ENCODE results near the gene SLC25A20.

DNA sequence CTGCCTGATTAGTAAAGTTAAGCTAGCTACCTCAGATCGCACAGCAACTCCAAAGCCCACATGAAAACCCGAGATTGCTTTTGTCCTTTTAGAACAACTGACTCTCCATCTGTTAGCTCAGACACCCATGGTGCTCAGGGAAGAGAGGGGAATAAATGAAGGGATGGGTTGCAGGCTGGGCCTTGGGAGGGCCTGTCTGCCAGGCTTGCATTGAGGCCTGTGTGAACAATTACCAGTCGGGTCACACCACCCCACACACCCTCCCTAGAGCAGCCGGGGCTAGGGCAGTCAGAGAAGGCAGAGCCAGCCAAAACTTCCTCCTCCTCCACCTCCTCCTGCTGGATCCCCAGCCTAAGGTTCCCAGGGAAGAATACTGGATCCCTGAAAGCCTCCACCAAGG is 42.2 kb downstream of the SLC25A20 start:
- TF ChIP-seq, protein P1, sequence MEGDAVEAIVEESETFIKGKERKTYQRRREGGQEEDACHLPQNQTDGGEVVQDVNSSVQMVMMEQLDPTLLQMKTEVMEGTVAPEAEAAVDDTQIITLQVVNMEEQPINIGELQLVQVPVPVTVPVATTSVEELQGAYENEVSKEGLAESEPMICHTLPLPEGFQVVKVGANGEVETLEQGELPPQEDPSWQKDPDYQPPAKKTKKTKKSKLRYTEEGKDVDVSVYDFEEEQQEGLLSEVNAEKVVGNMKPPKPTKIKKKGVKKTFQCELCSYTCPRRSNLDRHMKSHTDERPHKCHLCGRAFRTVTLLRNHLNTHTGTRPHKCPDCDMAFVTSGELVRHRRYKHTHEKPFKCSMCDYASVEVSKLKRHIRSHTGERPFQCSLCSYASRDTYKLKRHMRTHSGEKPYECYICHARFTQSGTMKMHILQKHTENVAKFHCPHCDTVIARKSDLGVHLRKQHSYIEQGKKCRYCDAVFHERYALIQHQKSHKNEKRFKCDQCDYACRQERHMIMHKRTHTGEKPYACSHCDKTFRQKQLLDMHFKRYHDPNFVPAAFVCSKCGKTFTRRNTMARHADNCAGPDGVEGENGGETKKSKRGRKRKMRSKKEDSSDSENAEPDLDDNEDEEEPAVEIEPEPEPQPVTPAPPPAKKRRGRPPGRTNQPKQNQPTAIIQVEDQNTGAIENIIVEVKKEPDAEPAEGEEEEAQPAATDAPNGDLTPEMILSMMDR (IDR thresholded peaks at IDR 0.05; ENCODE audit: borderline replicate concordance, extremely low read depth, low read length, poor library complexity, severe bottlenecking) = no peak
- no peak for TF ChIP-seq EZH2 (IDR thresholded peaks at IDR 0.05; ENCODE audit: borderline replicate concordance, low read depth, low read length, severe bottlenecking)

Measured in DND-41 (cell line).